Heart left ventricle (tissue), 16 donors: ENCODE results near the gene OASL. TPM values are rescaled to one million over a fixed set of nuclear protein-coding genes. Genes with fewer than 3 reads are reported as not detected.

Experiments
- ATAC-seq, 4 donors: fragments of 200-7000 bp; cut with Tn5 transposase; one replicate each; pipeline ENCODE4 v1.9.1; 2020 to 2022; ENCODE audit warnings: moderate library complexity in 4 of 4, mild to moderate bottlenecking in 3 of 4, moderate number of reproducible peaks in 1 of 4
- DNase-seq, 5 donors: peaks; one replicate each; pipeline ENCODE4 v3.0.0-alpha.2; 2020
- H3K27ac ChIP-seq, 12 donors: fragments of 200-600 bp; sonication (generic) in 4 of 12; one replicate each; pipeline versions ENCODE4 v1.5.0 to v1.8.0; 2016 to 2022; ENCODE audit warnings: mild to moderate bottlenecking in 2 of 12
- H3K27me3 ChIP-seq, 9 donors: fragments of 200-600 bp; sonication (generic) in 2 of 9; one replicate each; pipeline versions ENCODE4 v1.5.1 to v1.8.0; 2016 to 2022; ENCODE audit warnings: mild to moderate bottlenecking in 3 of 9
- H3K36me3 ChIP-seq, 9 donors: fragments of 200-600 bp; sonication (generic) in 2 of 9; one replicate each; pipeline versions ENCODE4 v1.5.0 to v1.8.0; 2018 to 2022; ENCODE audit warnings: mild to moderate bottlenecking in 2 of 9
- H3K4me1 ChIP-seq, 12 donors: fragments of 200-600 bp; sonication (generic) in 4 of 12; one replicate each; pipeline versions ENCODE4 v1.5.0 to v1.8.0; 2016 to 2022; ENCODE audit warnings: mild to moderate bottlenecking in 3 of 12
- H3K4me3 ChIP-seq, 12 donors: fragments of 200-600 bp; sonication (generic) in 4 of 12; one replicate each; pipeline versions ENCODE4 v1.5.0 to v1.8.0; 2017 to 2022; ENCODE audit warnings: mild to moderate bottlenecking in 9 of 12, moderate library complexity in 4 of 12
- H3K9me3 ChIP-seq, 12 donors: fragments of 200-600 bp; sonication (generic) in 4 of 12; one replicate each; pipeline versions ENCODE4 v1.5.0 to v1.8.0; 2016 to 2022; ENCODE audit warnings: mild to moderate bottlenecking in 1 of 12
- CTCF ChIP-seq, 12 donors: fragments of 200-600 bp; sonication (generic) in 4 of 12; IDR thresholded peaks; one replicate each; pipeline versions ENCODE4 v1.5.0 to v1.8.0; 2018 to 2022; ENCODE audit warnings: antibody characterized with exemption in 12 of 12, mild to moderate bottlenecking in 5 of 12
- POLR2A ChIP-seq, 2 donors: fragments of 450-650 bp; IDR thresholded peaks; one replicate each; pipeline ENCODE4 v1.6.1; 2017; ENCODE audit warnings: antibody characterized with exemption in 2 of 2, mild to moderate bottlenecking in 2 of 2, moderate library complexity in 2 of 2
- WGBS, 4 donors: extraction: QIAGEN DNeasy Blood & Tissue Kit in 2 of 4; methylation state at CpG; one replicate each; pipeline versions ENCODE4 v1.1.5 to v1.1.7; 2013 to 2018; 5-methylcytosine and 5-hydroxymethylcytosine counted together
- intact Hi-C, 10 donors: fragments of 100-400 bp; cut with DNase I; formaldehyde crosslinking; loops; one replicate each; pipeline versions ENCODE4 v1.11.1 to v1.14.2; 2022
- long read RNA-seq, 3 donors: library from polyadenylated mRNA; unstranded; transcript quantifications; one replicate each; pipeline ENCODE4 v2.0.0, GENCODE V29; 2020 to 2021
- polyA plus RNA-seq, 2 donors: library from polyadenylated mRNA; stranded (reverse); fragments of 200-250 nt; gene quantifications; one replicate each; pipeline ENCODE4 v1.2.3, GENCODE V29; 2013
- total RNA-seq, 9 donors: library from RNA; depleted of rRNA in 2 of 9; stranded (reverse); fragments of >200 nt in 2 of 9; fragmentation: NEBNext Ultra II Directional in 3 of 9; extraction: Animal tissue kit (Norgen Biotek cat#: 25700) in 3 of 9; gene quantifications; one replicate each; pipeline versions ENCODE4 v1.1.0 to v1.2.4, GENCODE V29; 2016 to 2023
- donor health status: ischemic (EF 13 %, LVEDD 7.1; RV severe dilation, severe dysfunction).
- donor health status: healthy with polysubstance abuse.
- donor health status: DM: no; HTN: yes; CAD: no.
- donor health status: DM: no; HTN: no; CAD: no.
- donor health status: ischemic (EF 25% LVEDD 6.9; RV normal size, moderate dysfunction).
- donor health status: ischemic (EF 25% LVEDD 5.7; RV mildly dilated, moderate dysfunction).
- donor health status: healthy.
- donor health status: DM: yes; HTN: yes; CAD: no.
- donor health status: ischemic (EF 35%, LVEDD 5.7; RV mildly dilated, moderate dysfunction).
- donor health status: nonischemic (EF 11% LVEDD 7.7; RV severe dilation, severe dysfunction).
- donor health status: DM: yes; HTN: yes; CAD: no.
- donor health status: PGD.
- donor health status: ischemic (EF 29% LVEDD 5.4; RV normal size, mild dysfunction).
- donor health status: nonischemic (EF 23%, LVEDD 6.1; RV moderate dilation, normal function).

The OASL gene
- total RNA-seq (1 to 10 TPM in 2 of 9 donors, under 1 TPM in 6, not detected in 1; 0.32 to 5.0 (median 0.61) TPM), polyA plus RNA-seq (under 1 TPM; 0.42 to 0.57 TPM)
- long read RNA-seq, donor 1, partial matches to known transcripts, result 0 of 1 reads
- long read RNA-seq, donor 1, other reads (novel, unspliced or antisense), result 0 of 1 reads
- long read RNA-seq, donor 2, transcript OASL-201 (6 exons, 3,266 nt), result major isoform, 6 of 10 reads
- long read RNA-seq, donor 2, partial matches to known transcripts, result 0 of 10 reads
- long read RNA-seq, donor 2, other reads (novel, unspliced or antisense), result 3 of 10 reads
- long read RNA-seq, donor 3, result 0 reads

DNA sequence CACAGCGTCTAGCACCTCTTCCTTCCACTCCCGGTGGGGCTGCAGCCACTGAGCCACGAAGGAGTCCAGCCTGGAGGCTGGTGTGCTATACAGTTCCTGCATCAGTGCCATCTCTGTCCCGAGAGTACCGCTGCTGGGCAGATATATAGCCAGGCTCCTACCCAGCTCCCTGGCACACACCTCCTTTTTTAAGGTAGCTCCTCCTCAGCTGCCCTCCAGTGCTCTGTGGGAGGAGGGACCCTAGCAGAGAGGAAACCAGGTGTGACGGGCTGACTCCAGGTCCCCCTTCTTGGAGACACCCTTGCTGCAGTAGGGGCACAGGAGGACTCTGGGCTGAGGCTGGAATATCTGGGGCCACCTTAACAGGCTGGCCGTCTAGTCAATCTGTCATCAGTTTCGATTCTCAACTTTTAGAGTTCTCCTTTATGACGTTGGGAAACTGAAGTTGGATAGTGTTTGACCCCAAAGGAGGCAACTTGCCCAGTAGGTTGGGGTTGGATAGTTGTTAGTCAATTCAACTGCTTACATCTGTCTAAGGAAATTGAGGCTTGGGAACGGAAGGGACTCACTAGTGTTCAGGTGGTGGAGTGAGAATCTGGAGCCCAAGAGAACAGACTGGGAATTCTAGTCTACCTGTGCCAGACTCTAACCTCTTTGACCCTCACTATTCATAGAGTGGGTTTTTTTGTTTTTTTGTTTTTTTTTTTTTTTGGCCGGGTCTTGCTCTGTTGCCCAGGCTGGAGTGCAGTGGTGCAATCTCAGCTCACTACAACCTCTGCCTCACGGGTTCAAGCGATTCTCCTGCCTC is at the start of gene OASL:
TSS of gene OASL (minus strand) at position 386 of the 808 bp plus-strand sequence. CDS start at position 111, 275 bp downstream.
- DNase-seq (peak in 4 of 5 donors; percentile 27 to 63 (median 30)), ATAC-seq (peak; percentile 15 to 80 (median 78))
- Histone ChIP-seq H3K27me3 (peaks cover 0 to 3% (median 0%) of the 10 kb centered on the region in 9 donors), H3K27ac (peak within 1 kb of the TSS in 8 of 12 donors; percentile 17 to 83 (median 38)), H3K4me3 (peak within 1 kb of the TSS; percentile 4 to 71 (median 52)), H3K36me3 (no peaks in the 10 kb centered on the region), H3K4me1 (peaks cover 0 to 50% (median 0%) of the 10 kb centered on the region in 12 donors), H3K9me3 (no peaks in the 10 kb centered on the region)
- intact Hi-C loops, result no loop called here
- WGBS, 4 donors, result 27 to 41% (median 30%) methylated on average over 7 to 13 of the region's 13 CpGs
- TF ChIP-seq POLR2A (IDR thresholded peaks at IDR 0.05), result no peak
- no peak for TF ChIP-seq CTCF (IDR thresholded peaks at IDR 0.05)

- no peak for TF ChIP-seq CTCF (IDR thresholded peaks at IDR 0.05)
- TF ChIP-seq POLR2A (IDR thresholded peaks at IDR 0.05), result no peak
- no peak for DNase-seq
- WGBS, 4 donors, result 93 to 98% (median 95%) methylated on average over 6 of the region's 6 CpGs
- H3K4me3 ChIP-seq, result no peak overlapping the region
- no peak for ATAC-seq
- intact Hi-C loops, result loop anchor here in 1 of 10 donors (10.0 kb wide), 1 partner anchor 493 kb away; no protein-coding TSS in a partner anchor
- no peaks in the 10 kb centered on the region for H3K9me3 ChIP-seq
- H3K27ac ChIP-seq, result peak overlapping the region in 1 of 12 donors; percentile 2
- H3K4me1 ChIP-seq, result peaks cover 0 to 21% (median 4%) of the 10 kb centered on the region in 12 donors
- H3K27me3 ChIP-seq, result no peaks in the 10 kb centered on the region
- H3K36me3 ChIP-seq, result no peaks in the 10 kb centered on the region
Measured at GRCh38 chr12:121088195-121088585, 49.1 kb upstream of the OASL start.

DNA sequence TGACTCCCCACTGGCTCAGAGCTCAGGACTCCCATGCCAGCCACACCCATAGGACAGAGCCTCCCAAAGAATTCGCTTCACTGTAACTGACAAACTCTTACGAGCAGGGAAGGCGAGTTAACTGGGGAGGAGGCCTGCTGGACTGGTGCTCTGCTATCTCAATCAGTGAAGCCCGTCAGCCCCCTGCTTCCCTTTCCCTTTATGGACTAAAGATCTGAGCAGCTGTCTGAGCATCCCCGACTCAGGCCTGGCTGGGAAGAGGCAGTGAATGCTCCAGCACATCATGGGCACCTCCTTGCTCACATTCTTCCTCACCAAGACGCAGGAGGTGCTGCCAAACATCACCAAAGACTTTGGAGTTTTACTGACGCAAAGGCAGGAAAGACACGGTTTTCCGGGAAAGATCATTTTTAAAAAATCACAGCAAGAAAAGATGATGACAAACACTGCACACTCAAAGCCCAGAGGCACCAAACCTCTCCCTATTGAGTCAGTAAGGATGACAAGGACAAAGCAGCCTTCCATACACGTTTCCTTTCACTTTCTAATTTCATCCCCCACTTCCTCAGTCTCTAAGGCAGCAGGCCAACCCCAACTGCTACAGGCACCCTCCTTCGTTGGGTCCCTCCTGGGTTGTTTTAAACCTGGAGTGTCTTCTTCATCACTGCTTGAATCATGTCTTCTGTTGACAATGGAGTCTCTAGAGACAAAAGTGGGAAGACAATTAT is 48.6 kb upstream of the OASL start:
- H3K27me3 ChIP-seq, result no peaks in the 10 kb centered on the region
- peaks cover 0 to 21% (median 4%) of the 10 kb centered on the region in 12 donors for H3K4me1 ChIP-seq
- WGBS, 4 donors, result 45 to 55% (median 51%) methylated on average over 10 to 11 of the region's 11 CpGs
- H3K9me3 ChIP-seq, result no peaks in the 10 kb centered on the region
- ATAC-seq (peak in 1 of 4 donors; percentile 56), DNase-seq (no peak)
- no peak overlapping the region for H3K4me3 ChIP-seq
- intact Hi-C loops, result loop anchor here in 1 of 10 donors (10.0 kb wide), 1 partner anchor 493 kb away; no protein-coding TSS in a partner anchor
- H3K36me3 ChIP-seq, result no peaks in the 10 kb centered on the region
- TF ChIP-seq CTCF (IDR thresholded peaks at IDR 0.05) (no peak), POLR2A (IDR thresholded peaks at IDR 0.05) (no peak)
- H3K27ac ChIP-seq, result peak overlapping the region in 1 of 12 donors; percentile 2
